Measurements from ENCODE around the gene UNCX.
A peak's percentile ranks its signal among the peaks of the same experiment; 100 is the strongest.

The UNCX gene

GRCh38 chr7:1218541-1219165 is 14.0 kb upstream of the UNCX start:
- no peak for DNase-seq

- no peak for DNase-seq
These were observed 13.2 kb upstream of the UNCX start for GRCh38 chr7:1219498-1219897.

DNA sequence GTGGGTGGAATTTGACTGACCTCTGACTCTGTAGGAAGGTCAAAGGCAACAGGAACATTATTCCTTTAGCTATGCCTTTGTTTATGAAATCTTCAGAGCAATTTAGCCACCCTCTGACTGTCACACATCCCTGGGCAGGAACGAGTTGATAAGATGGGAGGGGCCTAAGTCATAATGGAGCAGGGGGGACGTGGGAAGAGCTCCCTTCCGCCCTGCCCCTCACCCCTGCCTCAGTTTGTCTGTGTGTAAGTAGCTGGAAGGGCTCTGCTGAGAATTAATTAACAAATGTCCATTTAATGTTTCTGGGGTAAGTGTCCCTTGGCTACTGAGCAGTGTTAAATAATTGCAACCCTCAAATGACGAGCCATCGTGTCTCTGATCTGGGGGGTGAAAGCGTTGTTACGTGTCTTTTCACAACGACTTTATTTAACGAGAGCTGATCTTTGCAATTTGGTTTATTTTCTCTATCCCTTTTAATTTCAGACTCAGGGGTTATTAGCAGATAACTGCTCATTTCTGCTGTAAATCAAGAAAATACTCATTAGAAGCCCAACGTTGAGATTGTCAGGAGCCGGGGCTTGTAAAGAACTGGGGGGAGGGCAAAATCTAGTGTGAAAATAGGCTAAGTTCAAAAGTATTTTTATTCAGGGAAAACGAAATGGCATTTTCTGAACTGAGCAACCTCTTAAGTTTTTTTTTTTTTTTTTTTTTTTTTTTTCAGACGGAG is 12.5 kb upstream of the UNCX start:
- DNase-seq, result no peak

DNA sequence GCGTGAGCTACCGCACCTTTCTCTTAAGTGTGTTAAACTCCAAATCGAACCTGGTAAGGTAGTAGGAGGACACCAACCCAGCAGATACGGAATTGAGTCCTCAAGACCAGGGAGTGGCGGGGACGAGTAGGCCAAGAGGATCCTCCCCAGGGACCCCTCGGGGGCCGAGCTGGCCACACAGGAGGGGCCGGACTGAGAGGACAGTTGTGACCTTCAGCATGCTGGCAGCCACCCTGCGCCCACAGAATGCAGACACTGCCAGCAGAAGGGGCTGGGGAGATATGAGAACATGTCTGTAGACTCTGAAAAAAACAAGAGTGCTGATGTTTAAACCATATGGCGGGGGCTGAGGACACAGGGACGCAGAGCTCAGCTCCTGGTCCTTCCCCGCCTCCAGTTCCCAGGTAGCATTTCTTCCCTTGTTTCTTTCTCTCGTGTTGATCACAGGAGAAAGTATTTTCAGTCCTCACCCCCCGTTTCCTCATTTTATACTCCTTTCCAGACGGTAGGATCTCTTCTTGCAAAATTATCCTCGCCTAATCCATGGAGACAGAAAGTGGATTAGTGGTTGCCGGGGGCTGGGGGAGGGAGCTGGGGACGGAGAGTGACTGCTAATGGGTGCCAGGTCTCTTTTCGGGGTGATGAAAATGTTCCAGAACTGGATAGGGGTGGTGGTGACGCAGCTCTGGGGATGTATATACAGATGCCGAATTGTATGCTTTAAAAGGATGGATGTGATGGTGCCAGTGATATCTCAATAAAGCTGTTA is 11.5 kb upstream of the UNCX start:
- no peak for DNase-seq

DNA sequence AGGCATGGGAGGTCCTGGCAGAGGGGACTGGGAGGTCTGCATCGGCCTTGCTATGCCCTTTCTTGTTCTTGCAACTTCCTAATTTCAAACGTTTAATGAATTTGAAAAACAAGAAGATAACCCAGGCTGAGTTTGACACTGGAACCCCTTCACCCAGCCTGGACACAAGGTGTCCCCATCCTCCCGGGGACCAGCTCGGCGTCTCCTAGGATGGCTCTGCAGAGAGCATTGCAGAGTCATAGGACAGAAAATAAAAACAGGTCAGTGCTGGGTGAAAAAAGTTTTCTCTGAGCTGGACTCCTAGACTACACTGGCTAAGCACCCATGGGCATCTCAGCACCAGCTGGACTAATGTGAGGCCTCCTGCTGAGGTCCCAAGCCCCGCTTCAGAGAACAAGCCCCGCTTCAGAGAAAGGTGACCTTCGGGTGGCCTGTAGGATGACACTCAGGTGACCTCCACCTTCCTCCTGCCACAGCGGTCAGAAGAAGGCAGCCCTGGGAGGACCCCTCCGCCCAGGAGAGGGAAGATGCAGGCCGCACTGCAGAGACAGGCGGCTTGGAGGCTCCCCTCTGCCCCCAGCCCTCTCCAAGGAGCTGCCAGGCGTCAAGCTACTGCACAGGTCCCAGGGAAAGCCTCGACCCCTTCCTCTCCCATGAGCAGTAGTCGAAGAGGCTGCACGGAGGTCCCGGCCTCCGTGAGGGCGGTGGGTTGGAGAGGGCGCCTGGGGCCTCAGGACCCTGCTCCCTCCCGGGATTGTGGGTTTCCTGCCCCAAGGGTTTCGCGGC is 9.3 kb upstream of the UNCX start:
- no peak for DNase-seq

GRCh38 chr7:1224086-1224716 is 8.5 kb upstream of the UNCX start:
- no peak for DNase-seq

DNA sequence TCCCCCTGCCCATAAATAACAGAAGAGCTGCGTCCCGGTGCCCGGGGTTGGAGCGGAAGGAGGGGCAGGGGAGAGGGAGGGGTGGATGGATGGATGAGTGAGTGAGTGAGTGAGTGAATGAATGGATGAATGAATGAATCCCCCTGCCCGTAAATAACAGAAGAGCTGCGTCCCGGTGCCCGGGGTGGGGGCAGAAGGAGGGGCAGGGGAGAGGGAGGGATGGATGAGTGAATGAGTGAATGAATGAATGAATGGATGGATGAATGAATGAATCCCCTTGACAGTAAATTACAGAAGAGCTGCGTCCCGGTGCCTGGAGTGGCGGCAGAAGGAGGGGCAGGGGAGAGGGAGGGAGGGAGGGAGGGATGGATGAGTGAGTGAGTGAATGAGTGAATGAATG is 7.6 kb upstream of the UNCX start:
- DNase-seq, result no peak

DNA sequence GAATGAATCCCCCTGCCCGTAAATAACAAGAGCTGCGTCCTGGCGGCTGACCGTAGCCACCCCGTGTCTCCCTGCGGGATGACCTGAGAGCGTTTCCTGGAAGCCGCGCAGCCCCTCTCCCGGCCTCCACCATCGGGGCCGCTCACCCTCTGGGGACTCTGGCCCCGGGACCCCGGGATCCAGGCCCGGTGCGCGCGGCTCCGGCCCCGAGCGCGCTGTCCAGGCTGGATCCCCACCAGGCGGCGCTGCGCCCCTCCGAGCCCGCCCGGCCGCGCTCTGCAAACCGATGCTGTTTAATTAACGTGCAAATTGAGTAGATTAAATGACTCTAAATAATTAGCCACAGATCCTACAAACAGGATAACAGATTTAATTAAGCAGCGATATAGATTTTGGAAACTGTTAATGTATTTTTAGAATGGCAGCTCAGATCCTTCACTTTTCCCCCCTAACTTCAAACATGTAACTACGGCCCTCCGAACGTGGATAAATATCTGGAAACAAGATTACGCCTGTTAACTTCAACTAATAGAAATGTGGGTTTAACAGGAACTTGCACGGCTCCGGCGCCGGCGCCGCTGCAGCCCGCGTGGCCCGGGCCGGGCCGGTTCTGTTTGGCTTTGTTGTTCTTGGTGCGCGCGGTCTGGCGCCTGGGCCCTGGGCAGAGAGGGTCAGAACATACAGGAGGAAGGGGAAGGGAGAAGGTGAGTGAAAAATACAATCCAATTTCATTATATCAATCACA is 7.1 kb upstream of the UNCX start:
- DNase-seq, result peak; percentile 38

GRCh38 chr7:1226186-1226901 is 6.3 kb upstream of the UNCX start:
- DNase-seq, result no peak

GRCh38 chr7:1227071-1227804 is 5.4 kb upstream of the UNCX start:
- DNase-seq, result no peak

DNA sequence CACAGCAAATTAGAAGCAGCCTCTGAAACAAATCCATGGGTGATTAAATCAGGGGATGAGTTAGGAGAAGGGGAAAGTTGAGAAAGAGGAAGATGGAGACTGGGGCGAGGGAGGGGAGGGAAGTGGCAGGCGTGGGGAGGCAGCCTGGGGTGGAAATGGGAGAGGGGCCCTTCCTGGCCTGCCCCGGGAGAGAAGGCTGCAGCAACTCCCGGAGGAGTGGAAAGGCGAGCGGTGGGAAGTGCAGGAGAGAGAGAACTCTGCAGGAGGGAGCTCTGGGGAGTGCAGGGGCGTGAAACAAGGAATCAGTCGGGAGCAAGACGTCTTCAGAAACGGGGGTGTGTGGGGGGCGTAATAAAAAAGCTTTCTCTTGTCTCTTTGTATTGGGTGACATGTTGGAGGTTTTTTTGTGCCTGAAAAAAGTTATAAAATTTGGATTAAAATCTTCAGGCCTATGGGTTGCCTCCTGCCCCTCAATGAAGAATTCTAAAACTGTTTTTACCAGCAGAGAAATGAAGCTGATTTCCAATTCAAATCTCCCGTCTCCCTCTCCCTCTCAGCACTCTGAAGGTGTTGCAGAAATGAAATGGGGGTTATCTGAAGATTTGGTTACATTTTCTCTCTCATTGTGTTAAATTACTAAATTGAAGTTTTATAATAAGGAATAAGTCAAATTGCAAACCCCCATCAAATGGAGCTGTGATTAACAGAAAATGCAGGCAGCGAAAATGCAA is 4.7 kb upstream of the UNCX start:
- DNase-seq, result no peak

DNA sequence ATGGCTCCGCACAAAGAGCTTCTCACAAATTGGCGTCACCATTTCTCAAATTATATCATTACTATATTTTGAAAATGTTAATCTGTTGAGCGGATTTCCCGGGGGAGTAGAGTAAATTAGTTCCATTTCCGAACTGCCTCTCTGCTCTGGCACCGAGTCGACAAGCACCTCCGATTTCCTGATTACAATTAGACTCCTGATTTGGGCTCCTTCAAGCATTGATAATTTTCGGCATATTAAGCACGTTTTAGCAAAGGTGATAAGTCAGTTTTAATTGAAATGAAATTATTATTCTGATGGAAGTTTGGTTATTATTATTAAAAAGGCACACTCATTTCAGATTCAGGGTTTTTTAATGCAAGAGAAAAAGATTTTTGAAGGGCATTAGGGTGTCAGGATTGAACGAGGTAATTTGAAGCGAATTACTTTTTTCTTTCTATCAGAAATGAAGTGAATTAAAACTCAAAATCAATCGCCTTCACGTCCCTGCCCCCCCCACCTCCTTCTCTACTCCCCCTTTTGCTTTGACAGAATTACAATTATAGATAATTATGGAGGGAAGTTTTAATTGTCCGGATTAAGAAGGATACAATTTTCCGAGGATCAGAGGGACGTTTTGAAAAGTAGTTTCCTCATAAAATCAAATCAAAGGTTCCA is 4.0 kb upstream of the UNCX start:
- DNase-seq, result no peak

- DNase-seq, result no peak
These were observed 3.3 kb upstream of the UNCX start for GRCh38 chr7:1229202-1229947.

GRCh38 chr7:1229956-1230355 is 2.7 kb upstream of the UNCX start:
- DNase-seq, result no peak

- no peak for DNase-seq
These were observed 2.1 kb upstream of the UNCX start for GRCh38 chr7:1230411-1231213.

DNA sequence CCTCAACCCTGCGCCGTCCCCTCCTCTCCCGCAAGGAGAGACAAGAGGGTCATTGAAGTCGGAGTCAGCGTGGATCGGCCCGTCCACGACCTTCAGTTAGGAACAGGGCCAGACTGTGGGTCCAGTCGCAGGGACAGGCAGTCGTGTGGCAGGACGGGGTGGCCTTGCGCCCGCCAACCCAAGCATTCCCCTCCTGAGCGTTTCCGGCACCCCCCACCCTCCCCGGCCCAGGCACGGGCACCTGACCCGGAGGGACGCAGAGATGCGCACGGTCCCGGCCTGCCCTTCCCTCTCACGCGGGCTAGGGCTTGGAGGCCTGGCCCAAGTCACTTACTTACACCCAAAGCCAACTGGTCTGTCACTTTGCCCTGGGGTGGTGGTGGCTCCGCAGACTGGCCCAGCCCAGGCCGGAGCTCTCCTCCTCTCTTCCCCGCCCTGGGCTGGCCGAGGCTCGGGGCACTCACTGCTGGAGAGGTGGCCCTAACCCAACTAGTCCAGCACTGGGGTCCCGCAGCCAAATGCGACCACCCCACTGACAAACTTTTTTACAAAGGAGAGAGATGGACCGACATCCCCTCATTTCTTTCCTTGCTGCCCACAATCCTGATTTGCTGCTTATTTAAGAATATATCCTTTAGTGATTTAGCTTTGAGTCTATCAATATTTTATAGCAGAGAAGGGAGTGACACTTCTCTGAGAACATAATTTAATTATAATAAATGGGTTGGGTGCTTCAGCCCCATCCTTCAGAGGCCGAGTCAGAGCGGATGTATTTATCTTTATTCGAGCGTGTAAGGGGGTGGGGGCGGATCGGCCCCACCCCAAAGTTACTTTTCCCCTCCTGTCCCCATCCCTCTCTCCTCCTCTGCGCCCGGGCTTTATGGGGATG is 1.2 kb upstream of the UNCX start:
- no peak for DNase-seq

DNA sequence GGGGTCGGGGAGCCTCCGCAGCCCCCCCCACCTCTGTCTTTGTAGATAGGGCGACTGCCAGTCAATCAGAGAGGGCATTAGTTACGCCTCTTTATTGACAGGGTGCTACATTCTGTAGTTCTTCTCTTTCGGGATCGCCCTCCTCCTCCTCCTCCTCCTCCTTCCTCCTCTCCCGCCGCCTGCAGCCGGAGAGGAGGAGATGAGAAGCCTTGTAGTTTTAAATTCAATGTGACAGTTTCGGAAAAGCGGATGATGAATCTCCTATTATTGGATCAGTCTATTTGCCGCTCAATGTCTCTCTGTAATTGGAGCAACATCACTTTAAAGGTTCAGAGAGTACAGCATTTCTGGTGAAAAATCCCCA is 587 bp upstream of the UNCX start:
- no peak for DNase-seq
